ENCODE measurements around the gene RNASE8.

RNASE8 gene

DNA sequence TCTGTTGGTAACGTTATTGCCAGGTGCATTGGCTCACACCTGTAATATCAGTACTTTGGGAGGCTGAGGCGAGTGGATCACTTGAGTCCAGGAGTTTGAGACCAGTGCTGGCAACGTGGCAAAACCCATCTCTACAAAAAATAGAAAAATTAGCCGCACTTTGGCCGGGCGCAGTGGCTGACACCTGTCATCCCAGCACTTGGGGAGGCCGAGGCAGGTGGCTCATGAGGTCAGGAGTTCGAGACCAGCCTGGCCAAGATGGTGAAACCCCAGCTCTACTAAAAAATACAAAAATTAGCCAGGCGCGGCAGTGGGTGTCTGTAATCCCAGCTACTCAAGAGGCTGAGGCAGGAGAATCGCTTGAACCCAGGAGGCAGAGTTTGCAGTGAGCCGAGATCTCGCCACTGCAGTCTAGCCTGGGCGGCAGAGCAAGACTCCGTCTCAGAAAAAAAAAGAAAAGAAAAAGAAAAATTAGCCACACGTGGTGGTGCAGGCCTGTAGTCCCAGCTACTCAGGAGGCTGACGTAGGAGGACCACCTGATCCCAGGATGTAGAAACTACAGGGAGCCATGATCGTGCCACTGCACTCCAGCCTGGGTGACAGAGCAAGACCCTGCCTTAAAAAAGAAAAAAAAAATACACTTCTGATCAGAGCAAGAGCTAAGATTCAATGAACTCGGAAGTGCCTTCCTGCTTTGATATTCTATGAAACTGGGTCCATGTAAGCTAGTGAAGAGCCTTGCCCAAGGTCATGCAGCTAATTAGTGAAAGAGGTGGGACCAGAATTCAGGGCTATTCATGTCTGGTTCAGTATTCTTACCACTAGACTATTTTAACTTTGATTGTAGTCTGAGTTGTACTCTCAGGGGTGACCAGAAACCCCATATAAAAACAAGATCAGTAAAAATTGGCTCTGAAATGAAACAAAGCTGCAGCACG lies 4.2 kb upstream of the RNASE8 start:
- DNase-seq (ENCODE audit: low spot score), result no peak

GRCh38 chr14:21054123-21054767 lies 3.4 kb upstream of the RNASE8 start:
- no peak for DNase-seq (ENCODE audit: low spot score)

- no peak for DNase-seq (ENCODE audit: low spot score)
Measured at GRCh38 chr14:21054768-21055145, 2.9 kb upstream of the RNASE8 start.

GRCh38 chr14:21055432-21056117 lies 2.0 kb upstream of the RNASE8 start:
- DNase-seq (ENCODE audit: low spot score), result no peak

GRCh38 chr14:21056520-21057163 lies 980 bp upstream of the RNASE8 start:
- DNase-seq (ENCODE audit: low spot score), result no peak

GRCh38 chr14:21058903-21059302 lies 1.3 kb downstream of the RNASE8 start:
- no peak for DNase-seq (ENCODE audit: low spot score)

- peak; percentile 52 for DNase-seq (ENCODE audit: low spot score)
Measured at GRCh38 chr14:21059842-21060613, 2.4 kb downstream of the RNASE8 start.

GRCh38 chr14:21060614-21061346 lies 3.2 kb downstream of the RNASE8 start:
- no peak for DNase-seq (ENCODE audit: low spot score)

GRCh38 chr14:21061347-21061668 lies 3.7 kb downstream of the RNASE8 start:
- DNase-seq (ENCODE audit: low spot score), result no peak

DNA sequence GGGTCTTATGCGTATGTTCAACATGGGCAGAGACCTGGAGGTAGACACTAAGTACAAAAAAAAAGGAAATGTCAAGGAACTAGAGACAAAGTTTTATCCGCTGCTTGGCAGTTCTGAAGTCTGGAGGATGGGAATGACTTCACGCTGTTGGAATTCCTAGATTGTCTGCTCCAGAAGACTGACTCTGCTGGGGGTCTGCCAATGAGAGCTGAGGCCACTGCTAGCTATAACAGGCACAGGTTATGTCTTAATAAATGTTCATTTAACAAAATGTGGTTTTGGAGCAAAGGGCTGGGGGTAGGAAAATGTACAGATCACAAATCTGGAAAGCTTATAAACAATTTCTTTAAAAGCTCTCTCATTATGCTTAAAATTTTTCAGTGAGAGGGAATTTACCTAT lies 5.9 kb downstream of the RNASE8 start:
- no peak for DNase-seq (ENCODE audit: low spot score)

- DNase-seq (ENCODE audit: low spot score), result no peak
Measured at GRCh38 chr14:21066882-21067502, 9.4 kb downstream of the RNASE8 start.

- DNase-seq (ENCODE audit: low spot score), result peak; percentile 67
Measured at GRCh38 chr14:21068521-21069387, 11.1 kb downstream of the RNASE8 start.

DNA sequence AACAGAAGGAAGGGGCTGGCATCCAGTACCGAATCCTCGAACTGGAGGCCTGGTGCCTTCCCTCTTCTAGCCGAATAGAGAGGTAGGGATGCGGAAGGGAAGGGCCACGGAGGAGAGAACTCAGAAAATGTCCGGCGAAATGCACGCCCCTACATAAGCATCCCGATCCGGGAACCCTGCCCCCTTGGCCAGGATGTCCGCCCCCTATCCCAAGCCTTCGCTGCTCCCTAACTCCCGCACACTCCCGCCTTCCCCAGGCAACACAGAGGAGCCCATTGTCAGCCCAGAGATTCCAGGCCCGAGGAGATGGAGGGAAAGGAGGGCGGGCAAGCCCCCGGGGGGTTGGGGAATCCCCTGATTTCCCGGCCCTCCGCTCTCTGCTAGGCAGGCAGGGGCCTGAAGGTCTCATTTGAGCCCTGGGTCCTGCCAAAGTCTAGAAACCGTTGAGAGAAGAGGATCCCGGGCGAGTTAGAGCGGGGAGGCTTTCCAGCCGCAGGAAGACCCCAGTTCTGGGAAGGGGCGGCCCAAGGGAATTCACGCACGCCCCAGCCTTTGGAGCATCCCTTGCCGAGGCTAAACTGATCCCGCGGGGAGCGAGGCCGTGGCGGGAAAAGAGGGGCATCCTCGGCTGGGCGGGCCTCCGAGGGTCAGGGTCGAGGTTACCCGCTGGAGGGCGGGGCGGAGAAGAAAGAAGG lies 11.9 kb downstream of the RNASE8 start:
- DNase-seq (ENCODE audit: low spot score), result peak; percentile 87

DNA sequence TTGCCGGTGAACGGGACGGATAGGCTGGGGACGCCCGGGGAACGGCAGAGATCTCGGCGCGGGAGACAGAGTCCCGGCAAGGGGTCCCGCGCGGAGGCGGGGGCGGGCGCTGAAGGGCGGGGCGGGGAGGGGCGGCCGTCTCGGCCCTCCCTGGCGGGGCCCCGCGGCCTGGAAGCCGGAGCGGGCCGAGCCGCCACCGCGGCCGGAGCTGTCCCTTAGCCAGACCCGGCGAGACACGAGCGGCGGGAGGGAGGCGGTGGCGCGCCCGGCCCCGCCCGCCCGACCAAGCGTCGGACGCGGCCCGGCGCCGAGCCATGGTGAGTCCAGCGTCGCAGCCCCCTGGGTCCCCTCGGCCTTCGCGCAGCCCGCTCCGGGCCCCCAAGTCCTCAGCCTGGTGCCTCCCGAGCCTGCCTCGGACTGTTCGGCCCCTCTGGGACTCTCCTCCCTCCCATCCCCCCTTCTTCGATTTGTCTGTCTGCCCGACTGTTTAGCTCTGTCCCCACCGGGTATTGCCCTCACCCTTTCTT lies 12.5 kb downstream of the RNASE8 start, which contains the start of gene ARHGEF40:
TSS of gene ARHGEF40 (plus strand) at position 222 of the 527 bp plus-strand sequence. CDS start at position 315, 93 bp downstream.
- DNase-seq (ENCODE audit: low spot score), result peak; percentile 84

- DNase-seq (ENCODE audit: low spot score), result no peak
Measured at GRCh38 chr14:21070610-21071224, 13.1 kb downstream of the RNASE8 start.

- DNase-seq (ENCODE audit: low spot score), result peak; percentile 79
Measured at GRCh38 chr14:21071225-21072030, 13.8 kb downstream of the RNASE8 start.

GRCh38 chr14:21072031-21072473 lies 14.4 kb downstream of the RNASE8 start:
- peak; percentile 54 for DNase-seq (ENCODE audit: low spot score)

Data from globus pallidus (tissue), 1 donor.